Dendritic cell treated with granulocyte-macrophage colony-stimulating factor and Interleukin-4, amounts not matched to agents 40 ng/mL and 50 ng/mL, for 4 days (primary cell): ENCODE measurements around the gene CREBL2.
"Not testable (repeated sequence)": the region's sequence is repeated elsewhere in the genome, so short reads cannot be mapped to it uniquely, and the experiment has no call there.

ENCODE experiments used
- H3K27ac Mint-ChIP-seq: one replicate; pipeline ENCODE4 v1.8.0; 2022; ENCODE audit warnings: mild to moderate bottlenecking, mixed read lengths
- H3K27me3 Mint-ChIP-seq: one replicate; pipeline ENCODE4 v1.8.0; 2022; ENCODE audit warnings: mild to moderate bottlenecking, mixed read lengths
- H3K36me3 Mint-ChIP-seq: one replicate; pipeline ENCODE4 v1.8.0; 2022; ENCODE audit warnings: low read depth, mixed read lengths
- H3K4me1 Mint-ChIP-seq: one replicate; pipeline ENCODE4 v1.8.0; 2022; ENCODE audit warnings: low read depth, mixed read lengths
- H3K4me3 Mint-ChIP-seq: one replicate; pipeline ENCODE4 v1.8.0; 2022; ENCODE audit warnings: mild to moderate bottlenecking, moderate library complexity, mixed read lengths
- H3K9me3 Mint-ChIP-seq: one replicate; pipeline ENCODE4 v1.8.0; 2022; ENCODE audit warnings: mixed read lengths
- intact Hi-C: fragments of 100-400 bp; cut with micrococcal nuclease; formaldehyde crosslinking; loops from one replicate; pipeline ENCODE4 v1.15.0; 2022

The CREBL2 gene, protein sequence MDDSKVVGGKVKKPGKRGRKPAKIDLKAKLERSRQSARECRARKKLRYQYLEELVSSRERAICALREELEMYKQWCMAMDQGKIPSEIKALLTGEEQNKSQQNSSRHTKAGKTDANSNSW

GRCh38 chr12:12611512-12612306 lies at the start of gene CREBL2:
Gene CREBL2 (plus strand): TSS chr12:12611876. CDS start chr12:12612173, 297 bp downstream.
- intact Hi-C loops: loop anchor here (5.0 kb wide), 2 partner anchors 46 to 49 kb away; partner anchors contain the start of gene DUSP16
- Mint-ChIP-seq H3K4me1 (peaks cover 71% of the 10 kb centered on the region), H3K4me3 (peak within 1 kb of the TSS; percentile 95)

GRCh38 chr12:12562016-12562483 lies 49.6 kb upstream of the CREBL2 start:
- no peaks in the 10 kb centered on the region for H3K27me3 Mint-ChIP-seq
- H3K36me3 Mint-ChIP-seq: peaks cover 6% of the 10 kb centered on the region
- H3K4me3 Mint-ChIP-seq: peak overlapping the region; percentile 79
- peak overlapping the region; percentile 87 for H3K27ac Mint-ChIP-seq
- H3K9me3 Mint-ChIP-seq: no peaks in the 10 kb centered on the region
- H3K4me1 Mint-ChIP-seq: peaks cover 30% of the 10 kb centered on the region
- intact Hi-C loops: loop anchor here (5.0 kb wide), 4 partner anchors 50 to 205 kb away; partner anchors contain the start of genes BORCS5, CDKN1B and CREBL2

More at GRCh38 chr12:12611512-12612306, at the start of gene CREBL2:
- no peaks in the 10 kb centered on the region for H3K9me3 Mint-ChIP-seq
- H3K36me3 Mint-ChIP-seq: peaks cover 52% of the 10 kb centered on the region
- peak within 1 kb of the TSS; percentile 98 for H3K27ac Mint-ChIP-seq
- H3K27me3 Mint-ChIP-seq: no peaks in the 10 kb centered on the region

DNA sequence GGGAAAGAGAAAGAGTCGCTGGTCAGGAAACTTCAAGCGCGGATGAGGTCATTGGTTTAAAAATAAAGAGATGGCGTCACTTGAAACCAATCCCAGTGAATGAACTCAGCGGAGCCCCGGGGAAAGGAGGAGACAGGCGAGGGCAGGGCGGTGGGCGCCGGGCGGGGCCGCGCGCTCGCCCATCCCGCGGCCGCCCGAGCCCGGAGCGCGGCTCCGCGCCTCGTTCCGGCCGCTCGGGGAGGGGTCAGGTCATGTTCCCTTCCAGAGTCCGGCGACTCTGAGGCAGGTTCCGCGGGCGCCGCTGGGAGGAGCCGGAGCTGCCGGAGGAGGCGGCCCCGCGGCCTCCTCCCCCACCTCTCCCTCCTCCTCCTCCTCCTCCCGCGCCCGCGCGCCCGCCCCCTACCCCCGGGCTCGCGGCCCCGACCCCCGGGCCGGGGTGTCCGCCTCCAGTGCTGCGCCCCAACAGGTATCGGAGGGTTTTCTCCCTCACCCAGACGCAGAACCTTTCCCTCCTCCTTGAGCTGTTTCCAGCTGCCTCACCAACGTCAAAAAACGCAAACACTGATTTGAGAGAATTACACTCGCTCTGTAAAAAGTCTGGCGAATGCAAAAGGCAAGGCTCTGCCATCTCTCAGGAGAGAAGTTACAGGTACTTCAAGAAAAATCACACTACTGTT lies 49.0 kb upstream of the CREBL2 start, which contains the start of gene DUSP16:
TSS of gene DUSP16 (minus strand) at position 279 of the 677 bp plus-strand sequence. CDS start 41,765 bp downstream, outside the sequence.
- Mint-ChIP-seq H3K27ac (peak within 1 kb of the TSS; percentile 87), H3K4me3 (peak within 1 kb of the TSS; percentile 79), H3K36me3 (peaks cover 6% of the 10 kb centered on the region), H3K4me1 (peaks cover 36% of the 10 kb centered on the region), H3K9me3 (no peaks in the 10 kb centered on the region), H3K27me3 (no peaks in the 10 kb centered on the region)
- intact Hi-C loops: loop anchor here (1.0 to 5.0 kb wide), 5 partner anchors 50 to 205 kb away; partner anchors contain the start of genes BORCS5, CDKN1B and CREBL2

DNA sequence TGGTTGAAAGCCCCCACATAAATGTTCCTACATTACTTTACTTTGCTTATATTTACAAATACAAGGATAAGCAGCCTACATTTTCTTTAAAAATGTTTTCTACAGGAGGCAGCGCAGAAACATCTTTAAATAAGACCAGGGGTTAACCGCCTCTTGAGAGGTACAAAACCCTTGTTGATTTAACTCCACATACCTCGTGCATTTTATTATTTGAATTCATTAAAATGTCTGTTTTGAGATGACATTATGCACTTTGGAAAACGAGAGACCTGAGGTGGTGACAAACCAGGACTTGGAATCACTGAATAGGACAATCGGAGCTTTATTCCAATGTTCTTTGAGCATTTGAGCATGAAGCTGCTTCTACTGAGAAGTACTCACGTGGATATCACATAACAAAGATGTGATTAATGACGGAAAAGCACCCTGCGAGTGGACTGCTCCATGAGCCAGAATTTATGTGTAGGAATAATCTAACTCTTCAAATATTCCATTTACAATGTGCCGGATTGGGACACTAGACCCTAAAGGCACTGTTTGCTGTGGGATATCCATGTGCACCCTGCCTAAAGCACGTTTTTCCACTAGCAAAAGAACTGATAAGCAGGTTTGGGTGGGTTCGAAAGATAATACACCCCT lies 48.3 kb upstream of the CREBL2 start:
- H3K27me3 Mint-ChIP-seq: peaks cover under 1% of the 10 kb centered on the region
- no peak overlapping the region for H3K4me3 Mint-ChIP-seq
- peaks cover 6% of the 10 kb centered on the region for H3K36me3 Mint-ChIP-seq
- no peaks in the 10 kb centered on the region for H3K9me3 Mint-ChIP-seq
- peaks cover 32% of the 10 kb centered on the region for H3K4me1 Mint-ChIP-seq
- intact Hi-C loops: loop anchor here (1.0 to 5.0 kb wide), 5 partner anchors 49 to 206 kb away; partner anchors contain the start of genes BORCS5, CDKN1B and CREBL2
- peak overlapping the region; percentile 87 for H3K27ac Mint-ChIP-seq

GRCh38 chr12:12564911-12565310 lies 46.8 kb upstream of the CREBL2 start:
- peaks cover 26% of the 10 kb centered on the region for H3K4me1 Mint-ChIP-seq
- no peak overlapping the region for H3K27ac Mint-ChIP-seq
- intact Hi-C loops: loop anchor here (5.0 kb wide), 4 partner anchors 47 to 208 kb away; partner anchors contain the start of genes BORCS5, CDKN1B and CREBL2
- peaks cover 6% of the 10 kb centered on the region for H3K36me3 Mint-ChIP-seq
- H3K27me3 Mint-ChIP-seq: peaks cover 3% of the 10 kb centered on the region
- H3K4me3 Mint-ChIP-seq: no peak overlapping the region
- no peaks in the 10 kb centered on the region for H3K9me3 Mint-ChIP-seq

GRCh38 chr12:12565971-12566370 lies 45.7 kb upstream of the CREBL2 start:
- H3K9me3 Mint-ChIP-seq, H3K4me3 Mint-ChIP-seq, H3K27me3 Mint-ChIP-seq, H3K36me3 Mint-ChIP-seq, intact Hi-C loops, H3K27ac Mint-ChIP-seq: not testable (repeated sequence)
- H3K4me1 Mint-ChIP-seq: peaks cover 21% of the 10 kb centered on the region

- intact Hi-C loops: no loop called here
- Mint-ChIP-seq H3K27ac (no peak overlapping the region), H3K36me3 (no peaks in the 10 kb centered on the region), H3K4me1 (peaks cover 23% of the 10 kb centered on the region), H3K9me3 (no peaks in the 10 kb centered on the region), H3K27me3 (peaks cover 6% of the 10 kb centered on the region), H3K4me3 (no peak overlapping the region)
Observed at GRCh38 chr12:12572659-12573058, 39.0 kb upstream of the CREBL2 start.

DNA sequence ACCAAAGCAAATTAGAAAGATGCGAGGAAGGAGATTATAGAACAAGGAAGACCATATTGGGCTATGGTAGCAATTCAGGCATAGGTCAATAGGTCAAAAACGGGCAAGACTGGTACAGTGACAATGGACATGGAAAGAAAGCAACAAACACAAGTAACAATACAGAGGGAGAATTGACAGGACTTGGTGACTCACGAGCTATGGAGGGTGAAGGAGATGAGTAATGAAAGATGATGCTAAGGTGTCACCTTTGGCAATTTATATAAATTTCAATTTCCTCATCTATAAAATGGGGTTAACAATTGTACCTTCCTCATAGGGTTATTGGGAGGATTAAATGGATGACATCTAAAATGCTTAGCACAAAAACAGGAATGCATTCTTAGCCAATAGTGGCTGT lies 33.9 kb upstream of the CREBL2 start:
- Mint-ChIP-seq H3K4me3 (no peak overlapping the region), H3K27me3 (no peaks in the 10 kb centered on the region), H3K36me3 (no peaks in the 10 kb centered on the region), H3K9me3 (no peaks in the 10 kb centered on the region), H3K4me1 (peaks cover 15% of the 10 kb centered on the region), H3K27ac (no peak overlapping the region)
- intact Hi-C loops: no loop called here

GRCh38 chr12:12580716-12581115 lies 31.0 kb upstream of the CREBL2 start:
- H3K36me3 Mint-ChIP-seq, H3K27me3 Mint-ChIP-seq, intact Hi-C loops, H3K27ac Mint-ChIP-seq, H3K9me3 Mint-ChIP-seq, H3K4me3 Mint-ChIP-seq: not testable (repeated sequence)
- peaks cover 35% of the 10 kb centered on the region for H3K4me1 Mint-ChIP-seq

- Mint-ChIP-seq H3K36me3 (no peaks in the 10 kb centered on the region), H3K4me3 (no peak overlapping the region), H3K4me1 (peaks cover 31% of the 10 kb centered on the region), H3K27ac (no peak overlapping the region), H3K9me3 (no peaks in the 10 kb centered on the region), H3K27me3 (no peaks in the 10 kb centered on the region)
- intact Hi-C loops: loop anchor here (2.0 kb wide), 1 partner anchor 18 kb away; no protein-coding TSS in a partner anchor
Observed at GRCh38 chr12:12582193-12582881, 29.3 kb upstream of the CREBL2 start.

DNA sequence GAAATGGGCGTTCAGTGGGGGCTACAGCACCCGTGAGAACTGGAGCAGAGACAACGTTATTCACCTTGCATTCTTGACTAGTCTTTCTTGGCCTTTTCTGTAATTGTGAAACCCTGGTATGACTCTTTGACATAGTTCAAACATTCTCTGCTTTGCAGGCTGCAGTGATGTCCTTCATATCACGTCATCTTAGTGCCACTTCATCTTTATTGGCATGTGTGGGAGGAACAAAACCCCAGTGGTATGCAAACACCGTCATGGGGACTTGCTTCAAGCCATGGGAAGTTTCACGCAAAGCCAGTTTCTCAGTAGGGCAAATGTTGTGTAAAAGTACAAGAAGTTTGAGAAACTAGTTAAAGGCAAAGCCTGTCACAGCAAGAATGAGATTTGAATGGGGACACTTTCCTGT lies 28.8 kb upstream of the CREBL2 start:
- intact Hi-C loops: loop anchor here (2.0 kb wide), 1 partner anchor 18 kb away; no protein-coding TSS in a partner anchor
- Mint-ChIP-seq H3K9me3 (no peaks in the 10 kb centered on the region), H3K4me1 (peaks cover 31% of the 10 kb centered on the region), H3K4me3 (no peak overlapping the region), H3K27ac (no peak overlapping the region), H3K27me3 (no peaks in the 10 kb centered on the region), H3K36me3 (no peaks in the 10 kb centered on the region)

DNA sequence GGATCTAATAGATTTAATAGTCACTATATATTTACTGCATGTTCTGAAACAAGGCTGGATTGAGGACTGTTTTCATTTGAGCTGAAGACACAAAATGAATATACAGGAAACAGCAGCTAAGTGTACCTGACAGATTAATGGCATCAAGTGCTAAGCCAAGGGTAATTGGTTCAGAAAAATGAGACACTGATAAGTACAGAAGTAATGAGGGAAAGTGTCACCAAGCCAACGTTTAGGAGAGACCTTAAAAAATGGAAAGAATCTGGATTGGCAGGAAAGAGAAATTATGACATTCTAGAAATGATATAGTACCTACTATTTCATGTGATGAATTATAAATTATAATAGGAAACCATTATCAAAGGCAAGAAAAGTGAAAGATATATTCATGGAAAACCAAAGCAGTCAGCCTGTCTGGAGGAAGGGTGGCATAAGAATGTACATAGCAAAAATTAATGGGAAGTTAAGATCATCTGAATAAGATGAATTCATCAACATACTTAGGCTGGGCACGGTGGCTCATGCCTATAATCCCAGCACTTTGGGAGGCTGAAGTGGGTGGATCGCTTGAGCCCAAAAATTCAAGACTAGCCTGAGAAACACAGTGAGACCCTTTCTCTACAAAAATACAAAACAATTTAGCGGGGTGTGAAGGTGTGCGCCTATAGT lies 28.0 kb upstream of the CREBL2 start:
- peaks cover 31% of the 10 kb centered on the region for H3K4me1 Mint-ChIP-seq
- H3K4me3 Mint-ChIP-seq: no peak overlapping the region
- no peaks in the 10 kb centered on the region for H3K9me3 Mint-ChIP-seq
- no peak overlapping the region for H3K27ac Mint-ChIP-seq
- no peaks in the 10 kb centered on the region for H3K27me3 Mint-ChIP-seq
- intact Hi-C loops: loop anchor here (2.0 kb wide), 1 partner anchor 17 kb away; no protein-coding TSS in a partner anchor
- H3K36me3 Mint-ChIP-seq: no peaks in the 10 kb centered on the region
